Activated CD4-positive, alpha-beta T cell treated with anti-CD3 and anti-CD28 coated beads, Interleukin-2, amount 50 U/mL, for 1 hour (primary cell): ENCODE data around the gene RETNLB.

Experiments used
- DNase-seq: peaks from one replicate; pipeline ENCODE4 v3.0.0-alpha.2; 2020

The RETNLB gene, protein sequence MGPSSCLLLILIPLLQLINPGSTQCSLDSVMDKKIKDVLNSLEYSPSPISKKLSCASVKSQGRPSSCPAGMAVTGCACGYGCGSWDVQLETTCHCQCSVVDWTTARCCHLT

DNA sequence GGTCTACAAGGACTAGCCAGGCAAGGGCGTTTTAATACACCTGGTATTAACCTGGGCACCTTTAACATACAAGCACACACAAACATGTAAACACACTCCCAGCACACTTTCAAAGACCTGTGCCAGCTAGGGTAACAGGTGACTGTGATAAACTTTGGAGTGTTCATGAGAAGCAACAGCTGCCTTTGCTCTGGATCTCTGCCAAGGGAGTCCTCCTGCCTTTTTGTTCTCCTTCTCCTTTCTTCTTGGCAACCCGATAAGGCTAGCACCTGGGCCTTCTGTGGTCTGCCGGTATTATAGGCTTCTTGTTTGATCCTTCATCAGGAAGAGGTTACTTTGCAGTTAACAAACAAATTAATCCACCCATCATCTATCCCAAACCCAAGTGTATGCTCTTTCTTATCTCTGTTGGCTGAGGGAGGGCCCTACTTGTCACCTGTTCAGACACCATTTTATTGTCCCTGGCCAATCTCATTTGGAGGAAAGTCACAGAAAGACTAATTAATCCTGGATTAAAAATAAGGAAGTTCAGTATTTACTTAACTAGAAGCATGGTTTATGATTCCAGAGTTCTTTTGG lies at the start of gene RETNLB:
TSS of gene RETNLB (minus strand) at position 7 of the 579 bp plus-strand sequence. CDS start 225 bp downstream, outside the sequence.
- no peak for DNase-seq

DNA sequence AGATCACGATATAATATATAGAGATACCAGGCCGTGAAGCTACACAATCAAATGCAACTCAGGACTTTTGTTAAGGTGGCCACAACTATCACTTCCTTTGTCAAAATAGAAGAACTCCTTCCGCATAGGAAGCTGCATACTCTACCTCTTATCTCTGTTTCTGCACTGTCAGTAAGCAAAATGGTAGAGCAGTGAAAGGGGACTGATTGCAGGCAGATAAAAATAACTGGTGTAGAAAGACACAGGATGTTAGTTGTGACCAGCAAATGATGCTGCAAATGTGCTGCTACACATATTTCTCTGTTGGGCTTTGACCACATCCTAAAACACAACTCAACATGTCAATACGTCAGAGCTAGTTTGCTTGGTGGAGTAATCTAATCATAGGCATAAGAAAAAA lies 49.1 kb upstream of the RETNLB start:
- DNase-seq = no peak

DNA sequence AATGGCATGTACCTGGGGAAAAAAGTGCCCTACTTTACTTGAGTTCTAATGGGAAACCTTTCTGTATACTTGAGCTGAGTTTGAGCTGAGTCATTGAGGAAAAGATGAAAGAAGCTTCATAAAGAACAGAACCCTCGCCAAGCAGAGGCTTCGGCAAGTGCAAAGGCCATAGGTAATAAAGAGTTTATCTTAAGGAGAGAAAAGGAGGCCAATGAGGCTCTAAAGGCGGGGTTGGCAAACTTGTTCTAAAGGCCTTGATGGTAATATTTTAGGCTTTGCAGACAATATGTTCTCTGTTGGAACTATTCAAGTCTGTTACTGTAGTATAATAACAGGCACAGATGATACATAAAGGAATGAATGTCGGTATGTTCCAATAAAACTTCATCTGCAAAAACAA lies 47.8 kb upstream of the RETNLB start:
- DNase-seq = no peak

DNA sequence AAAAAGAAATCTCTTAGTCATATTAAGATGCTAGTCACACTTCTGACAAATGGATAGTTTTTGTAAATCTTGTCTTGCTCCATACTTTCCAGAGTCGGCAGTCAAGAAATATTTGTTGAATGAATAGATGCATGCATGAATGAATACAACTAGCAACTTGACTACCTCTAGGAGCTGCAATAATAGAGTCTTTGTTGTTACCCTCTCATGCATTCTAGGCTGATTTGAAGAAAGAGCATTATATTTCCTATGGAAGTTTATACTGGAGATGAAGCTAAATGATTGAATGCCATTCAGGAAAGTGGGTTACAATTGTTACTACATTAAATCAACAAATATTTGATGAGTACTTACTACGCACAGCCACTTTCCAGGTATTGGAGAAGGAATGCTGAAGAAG lies 47.2 kb upstream of the RETNLB start:
- DNase-seq = no peak

DNA sequence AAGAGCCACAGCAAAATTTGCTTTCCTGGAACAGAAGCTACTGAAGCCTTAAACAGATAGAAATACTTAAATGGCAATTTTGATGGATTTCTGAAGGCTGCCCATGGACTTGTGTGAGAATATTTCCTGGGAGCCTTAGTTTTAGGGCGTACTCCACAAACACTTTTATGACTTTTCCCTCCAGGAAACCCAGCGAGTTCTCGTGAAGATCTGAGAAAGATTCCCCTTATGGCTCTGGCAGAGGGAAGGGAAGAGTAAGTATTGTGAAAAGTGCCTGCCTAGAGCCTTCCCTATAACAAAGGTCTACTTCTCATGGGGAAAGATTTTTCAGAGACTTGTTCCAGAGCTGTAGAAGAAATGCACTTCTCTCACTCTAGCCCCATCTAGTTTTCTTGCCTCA lies 34.3 kb upstream of the RETNLB start:
- DNase-seq = no peak

DNA sequence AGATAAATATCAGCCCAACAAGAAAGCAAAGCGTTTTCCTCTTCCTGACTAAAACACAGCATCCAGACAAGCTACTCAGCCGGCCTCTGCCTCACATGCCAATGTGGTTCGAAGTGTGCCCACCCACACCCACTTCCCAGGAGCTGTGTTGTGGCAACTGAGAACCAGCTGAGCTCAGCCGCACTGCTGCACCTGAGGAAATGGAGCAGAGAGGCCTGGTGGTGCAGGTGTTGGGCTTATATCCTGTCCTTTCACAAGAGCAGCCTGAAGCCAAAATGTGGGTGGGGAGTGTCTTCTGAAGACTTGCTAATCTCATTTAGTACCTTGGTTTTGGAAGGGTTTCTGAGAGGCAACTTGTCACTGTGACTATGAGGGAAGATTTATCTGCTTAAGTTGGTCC lies 23.0 kb upstream of the RETNLB start:
- peak; percentile 7 for DNase-seq

DNA sequence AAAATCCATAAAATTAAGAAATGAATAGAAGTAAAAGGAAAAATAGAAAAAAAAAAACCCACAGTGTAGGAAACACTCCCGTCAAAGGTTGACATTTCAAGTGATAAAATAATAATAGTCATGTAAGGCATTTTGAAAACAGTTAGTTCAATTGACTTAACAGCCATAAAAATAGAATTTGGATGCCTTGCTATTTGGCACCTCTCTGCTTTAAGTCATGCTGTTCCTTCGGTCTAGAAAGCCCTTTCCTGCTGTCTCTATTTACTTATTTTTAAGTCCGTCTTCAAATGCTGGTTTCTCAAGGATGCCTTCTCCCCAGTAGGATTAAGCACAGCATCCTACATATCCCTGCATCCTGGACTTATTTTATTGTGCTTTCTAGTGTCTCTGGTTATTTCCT lies 22.3 kb upstream of the RETNLB start:
- DNase-seq = no peak

DNA sequence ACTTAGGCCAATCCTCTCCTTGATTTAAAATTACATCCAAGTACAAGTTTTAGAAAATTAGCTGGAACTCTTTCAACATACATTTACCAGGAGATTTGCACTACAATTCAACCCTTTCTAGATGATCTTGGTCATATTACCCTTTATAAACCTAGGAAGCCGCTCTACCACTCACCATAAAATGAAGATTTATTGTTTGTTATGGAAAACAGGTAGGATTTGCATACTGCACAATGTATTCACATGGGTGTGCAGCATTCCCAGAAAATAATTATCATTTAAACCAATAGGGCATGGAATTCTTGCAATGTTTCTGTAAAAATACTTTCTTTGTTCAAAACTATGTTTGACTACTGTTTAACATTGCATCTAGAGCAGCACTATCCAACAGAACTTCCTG lies 18.4 kb upstream of the RETNLB start:
- DNase-seq = no peak

DNA sequence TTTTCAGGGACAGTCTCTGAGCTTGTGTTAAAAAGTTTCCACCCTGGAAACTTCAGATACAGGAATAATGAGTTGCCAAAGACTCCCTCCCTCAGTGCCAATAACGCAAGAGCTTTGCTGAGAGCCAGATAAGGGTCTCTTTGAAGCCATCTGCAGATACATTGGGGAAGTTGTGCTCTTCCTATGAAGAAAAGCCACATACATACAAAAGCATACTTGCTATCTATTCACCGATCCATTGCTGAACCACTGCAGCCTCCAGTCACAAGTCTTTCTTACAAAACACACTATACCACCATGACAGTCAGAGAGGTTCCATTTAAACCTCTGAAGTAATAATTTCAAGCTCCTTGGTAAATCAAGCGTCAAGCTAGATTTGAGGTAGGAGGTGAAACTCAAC lies 10.0 kb upstream of the RETNLB start:
- DNase-seq = no peak

DNA sequence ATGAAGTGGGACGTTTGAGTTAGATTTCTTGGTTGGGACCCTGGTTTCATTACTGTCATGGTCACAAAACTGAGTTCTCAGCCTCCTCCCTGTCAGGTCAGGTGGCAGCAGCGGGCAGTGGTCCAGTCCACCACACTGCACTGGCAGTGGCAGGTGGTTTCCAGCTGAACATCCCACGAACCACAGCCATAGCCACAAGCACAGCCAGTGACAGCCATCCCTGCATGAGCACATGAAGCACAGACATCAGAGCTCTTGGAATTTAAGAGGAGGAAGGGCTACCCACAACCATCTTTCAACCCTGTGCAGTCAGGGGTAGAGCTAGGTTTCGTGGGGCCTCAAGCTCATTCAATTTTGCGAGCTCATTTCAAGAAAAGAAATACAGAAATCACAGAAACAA lies 1.5 kb downstream of the RETNLB start:
- no peak for DNase-seq

DNA sequence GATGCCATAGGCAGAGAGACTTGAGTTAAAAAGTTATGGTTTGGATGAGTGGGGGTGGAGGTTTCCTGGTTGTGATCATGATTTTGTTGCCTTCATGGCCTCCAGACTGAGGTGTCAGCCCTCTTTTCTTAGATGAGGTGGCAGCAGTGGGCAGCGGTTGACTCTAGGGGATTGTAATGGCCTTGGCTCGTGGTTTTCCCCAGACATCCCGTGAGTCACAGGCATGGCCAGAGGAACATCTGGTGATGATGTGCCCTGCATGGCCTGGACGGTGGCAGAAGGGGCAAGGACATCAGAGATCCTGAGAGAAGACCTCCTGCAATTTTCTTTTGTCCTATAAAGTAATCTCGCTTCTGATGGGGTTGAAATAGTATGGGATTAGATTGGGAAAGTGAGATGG lies 12.4 kb downstream of the RETNLB start:
- DNase-seq = no peak

DNA sequence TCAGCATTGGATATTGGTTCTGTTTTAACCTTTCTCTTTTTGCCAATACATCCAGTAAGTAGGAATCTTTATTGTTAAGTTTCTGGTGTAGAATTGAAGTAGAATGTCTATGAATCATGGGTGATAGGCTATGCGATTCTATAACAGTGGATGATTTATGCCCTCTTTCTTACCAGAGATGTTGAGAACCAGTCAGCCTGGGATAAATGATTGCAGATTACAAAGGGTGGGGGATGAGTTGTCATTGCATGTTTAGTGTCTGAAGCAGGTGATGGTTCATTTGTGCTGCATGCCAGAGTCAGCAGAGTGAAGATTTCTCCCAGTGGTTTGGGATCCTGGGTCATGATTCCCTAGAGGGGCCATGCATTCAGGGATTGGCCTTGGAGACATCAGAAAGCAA lies 14.3 kb downstream of the RETNLB start:
- DNase-seq = no peak

DNA sequence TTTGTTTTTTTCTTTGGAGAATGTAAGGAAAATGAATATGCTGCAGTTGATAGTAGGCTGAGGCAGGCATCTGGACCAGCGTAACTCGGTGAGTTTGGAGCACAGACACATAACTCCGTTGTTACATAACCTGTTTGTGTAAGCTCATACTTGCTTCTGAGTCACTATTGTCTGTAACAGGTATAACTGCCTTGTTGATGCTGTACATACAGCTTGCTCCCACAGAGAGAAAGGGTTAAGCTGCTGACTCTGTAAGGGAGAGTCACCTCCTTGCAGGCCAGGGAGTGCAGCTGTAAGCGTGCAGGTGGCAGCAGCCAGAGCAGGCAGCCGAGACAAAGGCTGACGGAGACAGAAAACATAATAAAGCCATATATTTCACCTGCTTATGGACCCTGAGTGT lies 20.4 kb downstream of the RETNLB start:
- no peak for DNase-seq

DNA sequence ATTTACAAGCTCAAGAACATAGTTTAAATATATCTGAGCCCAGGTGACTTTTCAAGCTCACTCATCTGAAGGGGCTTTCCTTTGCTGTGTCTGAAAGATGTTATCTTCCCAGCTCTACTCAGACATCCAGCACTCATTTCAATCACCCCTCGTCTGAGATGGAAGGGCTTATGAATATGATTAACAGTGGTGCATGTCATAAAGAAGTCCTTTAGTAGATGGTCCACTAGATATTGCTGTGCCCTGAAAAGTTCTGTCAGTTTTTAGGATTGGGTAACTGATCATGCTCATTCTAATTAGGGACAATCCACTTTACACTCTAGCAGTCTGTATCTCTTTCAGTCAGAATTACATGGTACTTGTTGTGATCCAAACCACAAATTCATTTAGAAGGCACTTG lies 28.3 kb downstream of the RETNLB start:
- DNase-seq = no peak

DNA sequence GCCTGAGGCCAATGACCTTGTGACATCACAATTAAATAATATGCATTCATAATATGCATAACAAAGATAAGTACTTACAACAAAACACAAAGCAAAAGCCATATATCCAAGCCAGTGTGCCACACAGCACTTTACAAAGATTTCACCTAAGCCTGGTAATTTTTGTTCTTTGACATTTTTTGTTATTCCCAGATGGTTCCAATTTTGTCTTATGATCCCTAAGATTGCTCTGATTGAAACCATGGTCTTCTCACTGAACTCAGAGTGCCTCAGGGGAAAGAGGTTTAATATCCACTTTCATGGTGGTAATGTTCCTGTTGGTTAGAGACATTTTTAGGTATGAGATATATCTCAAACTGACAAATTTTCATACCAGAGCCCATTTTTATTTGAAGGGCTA lies 29.1 kb downstream of the RETNLB start:
- DNase-seq = no peak

DNA sequence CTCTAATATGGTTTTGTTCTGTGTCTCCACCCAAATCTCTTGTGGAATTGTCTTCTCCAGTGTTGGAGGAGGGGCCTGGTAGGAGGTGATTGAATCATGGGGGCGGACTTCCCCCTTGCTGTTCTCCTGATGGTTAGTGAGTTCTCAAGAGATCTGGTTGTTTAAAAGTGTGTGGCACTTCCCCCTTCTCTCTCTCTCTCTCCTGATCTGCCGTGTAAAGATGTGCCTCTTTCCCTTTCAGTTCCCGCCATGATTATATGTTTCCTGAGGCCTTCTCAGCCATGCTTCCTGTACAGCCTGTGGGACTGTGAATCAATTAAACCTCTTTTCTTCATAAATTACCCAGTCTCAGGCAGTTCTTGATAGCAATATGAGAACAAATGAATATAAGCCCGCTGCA lies 33.1 kb downstream of the RETNLB start:
- no peak for DNase-seq

DNA sequence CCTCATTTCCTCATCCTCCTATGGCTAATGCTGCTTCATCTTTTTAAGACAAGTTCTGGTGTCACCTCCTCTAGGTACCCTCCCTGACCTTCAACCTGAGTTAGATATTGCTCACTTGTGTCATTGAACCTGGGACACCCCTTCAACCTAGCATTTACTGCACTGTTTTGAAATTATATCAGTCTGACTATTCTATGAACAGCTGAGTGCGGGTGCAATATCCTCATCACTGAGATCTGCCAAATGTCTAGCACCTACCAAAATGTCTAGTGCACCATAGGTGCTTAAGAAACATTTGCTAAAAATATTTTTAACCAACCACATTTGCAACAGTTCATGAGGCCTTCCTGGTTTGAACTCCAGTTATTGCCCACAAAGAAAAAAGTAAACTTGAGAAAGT lies 34.5 kb downstream of the RETNLB start:
- DNase-seq = no peak

DNA sequence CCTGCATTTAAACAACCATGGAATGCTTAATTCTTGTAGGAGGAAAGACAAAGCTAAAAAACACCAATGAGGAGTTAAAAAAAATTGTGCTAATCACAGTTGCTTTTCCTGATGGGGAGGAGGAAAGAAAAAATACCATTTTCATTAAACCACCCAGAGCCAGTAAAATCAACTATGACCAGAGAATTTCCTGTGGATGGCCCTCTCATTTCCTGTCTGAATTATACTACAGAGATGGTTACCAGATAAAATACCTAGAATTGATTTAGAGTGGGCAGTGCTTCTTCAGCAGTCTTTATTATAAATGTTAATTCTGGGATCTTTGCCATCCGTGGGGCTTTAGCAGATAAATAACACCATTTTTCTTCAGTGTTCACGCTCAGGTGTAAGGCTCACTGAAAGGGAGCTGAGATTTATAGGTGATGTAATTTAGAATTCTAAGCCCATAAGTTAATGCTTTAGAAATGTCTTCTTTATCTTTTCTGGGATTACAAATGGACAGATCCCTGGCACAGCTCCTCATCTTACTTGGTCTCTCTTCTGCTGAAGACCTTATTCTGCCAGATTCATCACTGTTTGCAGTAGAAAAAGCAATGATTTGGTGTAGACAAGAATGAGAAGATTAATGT lies 37.9 kb downstream of the RETNLB start:
- no peak for DNase-seq

DNA sequence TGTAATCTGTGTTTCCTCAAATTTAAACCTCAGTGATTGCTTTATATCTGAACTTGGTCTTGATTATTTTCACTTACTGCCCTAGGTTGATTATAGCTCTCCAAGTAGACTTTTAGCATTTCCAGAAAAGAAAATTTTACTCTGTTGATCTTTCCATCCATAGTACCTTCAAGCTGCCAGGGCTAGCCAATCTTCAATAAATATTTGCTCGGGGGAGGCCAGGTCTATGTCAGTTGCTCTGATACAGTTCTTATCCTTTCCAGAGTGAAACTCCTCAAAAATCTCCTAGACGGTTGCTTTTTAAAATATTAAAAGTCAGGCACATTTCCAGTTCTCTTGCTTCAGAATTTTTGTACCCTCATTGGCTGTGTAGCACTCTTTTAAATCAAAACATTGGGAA lies 38.8 kb downstream of the RETNLB start:
- no peak for DNase-seq

DNA sequence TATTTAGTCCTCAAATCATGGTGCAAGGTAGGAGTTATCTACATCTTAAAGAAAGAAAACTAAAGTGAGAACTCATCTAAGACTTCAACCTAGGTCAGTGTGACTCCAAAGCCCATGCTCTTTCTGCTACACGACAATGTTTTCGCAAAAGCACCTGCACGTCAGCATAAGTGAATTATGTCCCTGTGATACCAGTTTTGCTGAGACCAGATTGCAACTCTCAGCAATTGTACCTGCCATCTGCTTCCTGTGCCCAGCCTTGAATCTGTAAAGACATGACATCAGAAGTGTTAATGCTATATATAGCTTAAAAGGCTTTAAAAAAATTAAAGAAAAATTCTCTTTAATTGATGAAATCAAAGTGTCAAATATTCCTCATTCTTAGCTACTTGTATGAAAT lies 43.4 kb downstream of the RETNLB start:
- no peak for DNase-seq

DNA sequence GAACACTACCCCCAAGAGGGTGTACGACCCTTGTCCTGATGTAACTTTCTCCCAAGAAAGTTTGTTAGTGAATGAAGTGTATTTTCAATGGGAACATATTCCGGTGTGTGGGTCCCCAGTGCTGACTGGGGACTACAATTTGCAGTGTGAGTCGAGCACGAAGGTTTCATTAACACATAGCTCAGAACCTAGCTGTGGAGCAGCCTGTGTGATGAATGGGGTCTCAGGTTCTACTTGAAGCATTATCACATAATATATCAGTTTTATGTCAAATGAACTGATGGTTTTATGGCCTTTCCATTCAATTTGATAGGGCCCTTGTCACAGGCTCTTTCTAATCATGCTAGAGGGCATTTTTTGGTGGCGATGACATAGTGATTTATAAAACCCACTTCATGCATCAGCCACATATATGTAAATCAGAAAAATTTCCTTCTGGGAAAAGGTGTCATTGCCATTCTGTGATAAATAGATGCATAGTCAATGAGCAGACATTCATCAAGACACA lies 44.1 kb downstream of the RETNLB start:
- no peak for DNase-seq
